ENCODE measurements around the gene CATSPER4.

GRCh38 chr1:26154750-26155149 lies 35.7 kb upstream of the CATSPER4 start:
- TF ChIP-seq RAD21 (IDR thresholded peaks at IDR 0.05; ENCODE audit: low read depth) (no peak), MAX (IDR thresholded peaks at IDR 0.05) (no peak), REST (IDR thresholded peaks at IDR 0.05; ENCODE audit: low read depth) (no peak), FOXM1 (IDR thresholded peaks at IDR 0.05; ENCODE audit: borderline replicate concordance, low read depth) (no peak), CREB1 (IDR thresholded peaks at IDR 0.05; ENCODE audit: low read depth) (no peak), TAF1 (IDR thresholded peaks at IDR 0.05; ENCODE audit: low read depth) (no peak), EGR1 (IDR thresholded peaks at IDR 0.05) (no peak), EP300 (IDR thresholded peaks at IDR 0.05; ENCODE audit: borderline replicate concordance) (no peak), YY1 (IDR thresholded peaks at IDR 0.05; ENCODE audit: low read depth) (no peak)
